Measurements from ENCODE around the gene FAM98C.

FAM98C gene

DNA sequence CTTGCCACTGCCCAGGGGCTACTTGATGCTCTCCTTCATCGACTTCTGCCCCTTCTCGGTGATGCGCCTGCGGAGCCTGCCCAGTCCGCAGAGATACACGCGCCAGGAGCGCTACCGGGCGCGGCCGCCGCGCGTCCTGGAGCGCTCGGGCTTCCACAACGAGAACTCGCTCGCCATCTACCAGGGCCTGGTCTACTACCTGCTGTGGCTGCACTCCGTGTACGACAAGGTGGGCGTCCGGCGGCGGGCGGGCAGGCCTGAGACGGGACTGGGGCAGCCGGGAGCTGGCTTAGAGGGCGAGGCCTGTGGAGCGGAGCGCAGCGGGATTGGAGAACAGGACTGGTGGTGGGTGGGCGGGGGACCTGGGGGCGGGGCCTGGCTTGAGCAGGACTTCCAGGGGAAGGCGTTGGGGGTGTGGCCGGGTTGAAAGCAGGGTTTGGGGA lies 41.2 kb upstream of the FAM98C start:
- TF ChIP-seq, protein P1, sequence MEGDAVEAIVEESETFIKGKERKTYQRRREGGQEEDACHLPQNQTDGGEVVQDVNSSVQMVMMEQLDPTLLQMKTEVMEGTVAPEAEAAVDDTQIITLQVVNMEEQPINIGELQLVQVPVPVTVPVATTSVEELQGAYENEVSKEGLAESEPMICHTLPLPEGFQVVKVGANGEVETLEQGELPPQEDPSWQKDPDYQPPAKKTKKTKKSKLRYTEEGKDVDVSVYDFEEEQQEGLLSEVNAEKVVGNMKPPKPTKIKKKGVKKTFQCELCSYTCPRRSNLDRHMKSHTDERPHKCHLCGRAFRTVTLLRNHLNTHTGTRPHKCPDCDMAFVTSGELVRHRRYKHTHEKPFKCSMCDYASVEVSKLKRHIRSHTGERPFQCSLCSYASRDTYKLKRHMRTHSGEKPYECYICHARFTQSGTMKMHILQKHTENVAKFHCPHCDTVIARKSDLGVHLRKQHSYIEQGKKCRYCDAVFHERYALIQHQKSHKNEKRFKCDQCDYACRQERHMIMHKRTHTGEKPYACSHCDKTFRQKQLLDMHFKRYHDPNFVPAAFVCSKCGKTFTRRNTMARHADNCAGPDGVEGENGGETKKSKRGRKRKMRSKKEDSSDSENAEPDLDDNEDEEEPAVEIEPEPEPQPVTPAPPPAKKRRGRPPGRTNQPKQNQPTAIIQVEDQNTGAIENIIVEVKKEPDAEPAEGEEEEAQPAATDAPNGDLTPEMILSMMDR (conservative IDR thresholded peaks at IDR 0.05) = peak; percentile 29
- H3K27ac ChIP-seq = peak overlapping the region; percentile 78

DNA sequence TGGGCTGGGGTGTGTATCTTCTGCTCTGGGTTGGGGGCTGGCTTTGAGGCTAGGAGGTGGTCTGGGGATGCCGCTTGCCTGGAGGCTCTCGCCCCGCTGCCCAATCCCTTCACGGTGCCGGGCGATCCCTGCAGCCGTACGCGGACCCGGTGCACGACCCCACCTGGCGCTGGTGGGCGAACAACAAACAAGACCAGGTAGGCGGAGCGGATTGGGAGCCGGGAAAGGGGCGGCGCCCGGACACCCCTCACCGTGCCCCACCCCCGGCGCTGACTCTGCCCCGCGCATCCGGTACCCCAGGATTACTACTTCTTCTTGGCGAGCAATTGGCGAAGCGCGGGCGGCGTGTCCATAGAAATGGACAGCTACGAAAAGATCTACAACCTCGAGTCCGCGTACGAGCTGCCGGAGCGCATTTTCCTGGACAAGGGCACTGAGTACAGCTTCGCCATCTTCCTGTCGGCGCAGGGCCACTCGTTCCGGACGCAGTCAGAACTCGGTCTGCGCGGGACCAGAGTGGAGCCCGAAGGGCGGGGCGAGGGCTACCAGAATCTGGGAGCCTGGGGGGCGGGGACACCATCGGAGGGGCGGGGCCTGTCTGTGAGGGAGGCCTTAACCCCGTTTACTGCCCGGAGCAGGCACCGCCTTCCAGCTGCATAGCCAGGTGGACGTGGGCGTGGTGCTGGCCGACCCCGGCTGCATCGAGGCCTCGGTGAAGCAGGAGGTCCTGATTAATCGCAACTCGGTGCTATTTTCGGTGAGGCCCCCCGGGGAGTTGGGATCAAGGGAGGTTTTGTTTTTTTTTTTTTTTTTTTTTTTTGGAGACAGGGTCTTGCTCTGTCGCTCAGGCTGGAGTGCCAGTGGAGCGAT lies 40.6 kb upstream of the FAM98C start:
- TF ChIP-seq, protein P1 (conservative IDR thresholded peaks at IDR 0.05) = no peak
- peak overlapping the region; percentile 78 for H3K27ac ChIP-seq

DNA sequence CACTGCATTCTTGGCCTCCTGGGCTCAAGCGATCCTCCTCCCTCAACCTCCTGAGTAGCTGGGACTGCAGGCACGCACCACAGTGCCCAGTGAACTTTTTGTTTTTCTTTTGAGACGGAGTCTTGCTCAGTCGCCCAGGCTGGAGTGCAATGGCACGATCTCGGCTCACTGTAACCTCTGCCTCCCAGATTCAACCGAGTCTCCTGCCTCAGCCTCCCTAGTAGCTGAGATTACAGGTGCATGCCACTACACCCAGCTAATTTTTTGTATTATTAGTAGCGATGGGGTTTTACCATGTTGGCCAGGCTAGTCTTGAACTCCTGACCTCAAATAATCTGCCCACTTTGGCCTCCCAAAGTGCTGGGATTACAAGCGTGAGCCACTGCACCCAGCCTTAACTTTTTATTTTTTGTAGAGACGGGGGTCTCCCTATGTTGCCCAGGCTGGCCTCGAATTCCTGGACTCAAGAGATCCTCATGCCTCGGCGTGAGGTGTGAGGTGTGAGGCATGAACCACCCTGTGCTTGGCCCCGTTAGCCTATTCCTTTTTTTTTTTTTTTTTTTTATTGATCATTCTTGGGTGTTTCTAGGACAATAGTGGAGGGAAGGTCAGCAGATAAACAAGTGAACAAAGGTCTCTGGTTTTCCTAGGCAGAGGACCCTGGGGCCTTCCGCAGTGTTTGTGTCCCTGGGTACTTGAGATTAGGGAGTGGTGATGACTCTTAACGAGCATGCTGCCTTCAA lies 39.8 kb upstream of the FAM98C start:
- peak overlapping the region; percentile 78 for H3K27ac ChIP-seq

DNA sequence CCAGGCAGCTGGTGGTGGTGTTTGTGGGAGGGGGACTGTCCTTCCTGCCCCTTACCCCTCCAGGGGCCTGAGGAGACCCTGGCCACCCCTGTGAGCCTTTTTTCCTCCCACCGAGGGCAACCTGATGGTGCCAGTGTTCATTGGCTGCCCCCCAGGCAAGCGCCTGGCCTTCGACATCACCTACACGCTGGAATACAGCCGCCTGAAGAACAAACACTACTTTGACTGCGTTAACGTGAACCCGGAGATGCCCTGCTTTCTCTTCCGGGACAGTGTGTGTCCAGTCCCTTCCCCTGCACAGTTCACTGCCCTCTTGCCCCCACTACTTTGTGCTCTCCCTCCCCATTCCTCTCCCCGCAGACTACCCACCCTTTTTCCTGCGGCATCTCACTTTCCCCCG lies 35.9 kb upstream of the FAM98C start:
- H3K27ac ChIP-seq = no peak overlapping the region
- TF ChIP-seq, protein P1 (conservative IDR thresholded peaks at IDR 0.05) = no peak

DNA sequence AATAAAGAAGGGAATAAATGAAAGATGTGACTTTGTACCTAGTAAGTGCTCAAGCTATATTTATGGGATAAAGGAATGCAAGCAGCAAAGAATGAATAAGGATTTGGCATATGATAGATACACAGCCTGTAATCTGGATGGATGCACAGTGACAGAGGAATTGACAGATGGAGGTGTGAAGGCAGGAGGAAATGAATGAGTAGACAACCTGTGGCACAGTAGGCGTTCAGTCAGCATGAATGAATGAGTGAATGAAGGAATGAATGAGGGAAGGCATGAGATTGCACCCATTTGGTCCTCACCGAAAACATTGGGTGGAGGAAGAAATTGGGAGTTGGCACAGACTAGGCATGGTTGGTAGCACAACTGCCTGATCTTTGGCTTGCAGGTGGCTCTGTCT lies 33.3 kb upstream of the FAM98C start:
- TF ChIP-seq, protein P1 (conservative IDR thresholded peaks at IDR 0.05) = no peak
- H3K27ac ChIP-seq = no peak overlapping the region

DNA sequence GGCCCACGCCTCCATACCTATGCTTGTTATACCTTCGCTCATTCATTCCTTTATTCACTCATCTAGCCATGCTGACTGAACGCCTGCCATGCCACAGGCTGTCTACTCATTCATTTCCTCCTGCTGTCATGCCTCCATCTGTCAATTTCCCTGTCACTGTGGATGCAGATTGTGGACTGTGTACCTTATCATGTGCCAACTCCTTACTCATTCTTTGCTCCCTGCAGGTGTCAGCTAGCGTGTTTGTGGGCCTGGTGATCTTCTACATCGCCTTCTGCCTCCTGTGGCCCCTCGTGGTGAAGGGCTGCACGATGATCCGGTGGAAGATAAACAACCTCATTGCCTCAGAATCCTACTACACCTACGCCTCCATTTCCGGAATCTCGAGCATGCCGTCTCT lies 32.6 kb upstream of the FAM98C start:
- TF ChIP-seq, protein P1 (conservative IDR thresholded peaks at IDR 0.05) = no peak
- no peak overlapping the region for H3K27ac ChIP-seq

DNA sequence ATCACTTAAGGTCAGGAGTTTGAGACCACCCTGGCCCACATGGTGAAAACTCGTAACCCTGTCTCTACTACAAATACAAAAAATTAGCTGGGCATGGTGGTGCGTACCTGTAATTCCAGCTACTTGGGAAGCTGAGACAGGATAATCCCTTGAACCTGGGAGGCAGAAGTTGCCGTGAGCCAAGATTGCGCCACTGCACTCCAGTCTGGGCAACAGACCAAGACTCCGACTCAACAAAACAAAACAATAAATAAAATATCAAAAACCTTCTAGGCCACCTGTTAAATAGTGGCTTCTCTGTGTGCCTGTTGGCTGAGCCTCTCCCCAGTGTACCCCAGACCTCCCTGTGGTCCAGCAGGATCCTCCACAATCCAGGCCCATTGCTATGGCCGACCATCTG lies 31.8 kb upstream of the FAM98C start:
- TF ChIP-seq, protein P1 (conservative IDR thresholded peaks at IDR 0.05) = no peak
- no peak overlapping the region for H3K27ac ChIP-seq

Data from VCaP (cell line).